Cardiac septum (tissue), 1 donor: ENCODE results near the gene PAGE2B. TPM values are rescaled to one million over a fixed set of nuclear protein-coding genes. Genes with fewer than 3 reads are reported as not detected.
"Not testable (repeated sequence)": the region's sequence is repeated elsewhere in the genome, so short reads cannot be mapped to it uniquely, and the experiment has no call there.

ENCODE experiments used
- DNase-seq: peaks from one replicate; pipeline ENCODE4 v3.0.0-alpha.2; 2020; ENCODE audit warnings: low spot score
- intact Hi-C: fragments of 100-400 bp; cut with DNase I; formaldehyde crosslinking; loops from one replicate; pipeline ENCODE4 v1.14.0; 2022
- total RNA-seq: library from RNA; stranded (reverse); fragmentation: NEBNext Ultra II Directional; extraction: Animal tissue kit (Norgen Biotek cat#: 25700); gene quantifications from one replicate; pipeline ENCODE4 v1.2.1, GENCODE V29; 2021
- donor health status: DM: no; HTN: no; CAD: no.

Gene PAGE2B
- total RNA-seq, 1 donor from 2014 or later, result not detected

DNA sequence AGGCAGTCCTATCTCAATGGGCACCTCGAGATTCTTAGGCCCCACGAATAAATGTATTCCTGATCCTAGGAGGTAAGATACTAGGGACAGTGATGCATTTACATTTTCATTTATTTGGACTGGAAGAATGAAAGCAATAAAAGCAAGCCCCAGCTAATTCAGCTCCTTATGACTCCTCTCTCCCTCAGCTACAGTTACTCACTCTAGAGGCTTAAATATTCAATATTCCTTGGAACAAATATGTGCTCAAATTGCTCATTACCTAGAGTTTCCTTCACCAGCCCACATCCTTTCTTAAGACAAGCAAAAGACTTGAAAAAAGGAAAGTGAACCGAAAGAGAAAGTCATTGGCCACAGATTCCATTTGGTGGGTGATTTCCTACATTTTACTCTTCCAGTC, 27.9 kb downstream of the PAGE2B start:
- no peak for DNase-seq
- intact Hi-C loops, result no loop called here

DNA sequence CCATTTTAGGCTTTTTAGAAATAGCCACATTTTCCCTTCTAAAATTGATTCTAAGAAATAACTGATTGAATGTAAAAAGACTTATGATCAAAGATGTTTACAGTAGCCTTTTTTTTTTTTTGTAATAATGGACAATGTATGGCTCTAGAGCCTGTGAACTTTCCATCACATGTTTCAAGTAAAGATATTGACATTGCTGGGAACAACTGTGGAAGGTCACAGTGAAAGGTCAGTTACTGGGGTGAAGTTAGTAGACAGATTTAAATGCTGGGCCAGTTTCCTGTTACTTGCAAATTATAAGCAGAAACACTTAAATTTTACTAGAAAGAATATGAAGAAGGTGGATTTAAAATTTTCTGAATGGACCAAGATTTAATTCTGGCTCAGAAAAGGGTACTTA, 32.4 kb downstream of the PAGE2B start:
- no peak for DNase-seq
- intact Hi-C loops, result no loop called here

DNA sequence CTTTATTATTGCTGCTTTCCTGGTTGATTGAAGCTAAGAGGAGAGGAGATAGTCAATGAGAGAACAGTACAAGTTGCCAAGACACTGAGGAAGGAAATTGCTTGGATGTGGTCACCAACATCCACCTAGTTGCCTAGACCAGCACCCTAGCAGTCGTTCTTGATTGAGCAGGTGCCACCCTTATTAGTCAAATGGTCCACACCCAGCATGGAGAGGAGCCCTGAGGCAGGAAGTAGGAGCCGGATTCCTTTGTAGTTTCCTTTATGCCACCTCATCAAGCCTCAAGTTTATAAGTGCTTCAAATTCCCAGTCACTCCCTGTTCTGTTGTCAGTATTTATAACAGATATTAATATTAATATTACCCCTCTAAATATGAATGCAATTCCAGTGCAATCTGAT, 33.1 kb downstream of the PAGE2B start:
- DNase-seq, result no peak
- intact Hi-C loops, result no loop called here

DNA sequence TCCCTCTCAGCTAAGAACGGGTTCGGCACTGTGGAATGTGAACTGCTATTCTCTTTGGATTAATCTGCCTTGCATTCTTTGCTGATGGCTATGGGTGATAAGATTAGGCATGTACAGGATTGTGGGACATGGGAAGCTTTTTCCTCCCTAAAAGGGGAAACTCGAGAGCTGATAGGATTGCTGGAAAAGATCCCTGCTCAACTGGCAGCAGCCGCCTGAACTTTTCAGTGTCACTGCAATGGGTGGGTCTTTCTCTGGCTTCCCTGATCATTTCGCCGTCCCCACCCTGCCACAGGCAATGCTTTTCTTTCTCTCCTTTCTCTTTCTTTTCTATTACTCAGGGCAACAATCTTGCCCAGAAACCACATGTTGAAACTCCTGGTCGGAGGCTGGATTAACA, 34.5 kb downstream of the PAGE2B start:
- intact Hi-C loops, result no loop called here
- no peak for DNase-seq

DNA sequence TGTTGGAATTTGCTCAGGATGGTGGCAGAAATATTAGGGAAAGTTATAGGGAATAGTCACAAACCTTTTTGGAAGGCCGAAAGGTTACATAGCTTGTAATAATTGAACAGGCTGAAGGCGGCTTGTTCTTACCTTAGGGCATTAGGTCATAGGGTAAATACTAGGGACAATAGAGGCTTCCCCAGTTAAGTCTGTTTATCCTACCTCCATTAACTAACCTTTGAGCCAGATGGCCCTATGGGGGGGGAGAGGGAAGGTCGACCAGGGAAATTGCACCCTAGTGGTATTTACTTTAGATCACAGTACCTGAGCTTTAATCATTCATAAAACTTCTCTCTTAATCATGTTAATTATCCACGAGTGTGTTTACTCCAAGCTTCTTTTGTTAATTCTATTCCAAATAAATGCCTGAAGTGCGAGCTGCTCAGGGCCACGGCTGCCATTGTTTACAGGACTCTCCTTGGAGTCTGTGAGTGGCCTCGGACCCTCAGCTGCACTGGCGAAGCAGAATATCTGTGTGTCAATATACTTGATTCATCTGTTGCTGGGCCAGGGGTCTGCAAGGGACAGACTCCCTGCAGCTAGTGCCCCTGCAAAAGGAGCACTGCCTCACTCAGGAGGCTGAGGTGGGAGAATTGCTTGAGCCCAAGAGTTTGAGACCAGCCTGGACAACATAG, 36.9 kb downstream of the PAGE2B start:
- intact Hi-C loops, result no loop called here
- no peak for DNase-seq

DNA sequence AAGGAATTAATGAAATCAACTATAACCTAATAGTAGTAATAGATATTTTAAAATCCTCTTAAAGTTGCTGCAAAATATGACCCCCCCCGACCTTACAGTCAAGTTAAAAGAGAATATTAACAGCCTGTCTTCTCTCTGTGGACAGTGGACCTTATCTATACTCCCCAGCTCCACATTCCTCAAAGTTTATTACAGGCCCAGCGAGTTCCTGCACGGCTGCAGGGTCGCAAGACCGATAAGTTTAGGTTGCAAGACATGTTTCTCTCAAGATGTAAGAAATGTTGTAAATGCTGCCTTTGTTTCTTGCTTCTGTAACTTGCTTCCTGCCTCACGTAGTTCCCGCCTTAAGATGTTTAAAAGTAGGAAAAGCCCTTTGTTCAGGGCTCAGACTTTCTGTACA, 41.8 kb downstream of the PAGE2B start:
- DNase-seq, intact Hi-C loops: not testable (repeated sequence)

DNA sequence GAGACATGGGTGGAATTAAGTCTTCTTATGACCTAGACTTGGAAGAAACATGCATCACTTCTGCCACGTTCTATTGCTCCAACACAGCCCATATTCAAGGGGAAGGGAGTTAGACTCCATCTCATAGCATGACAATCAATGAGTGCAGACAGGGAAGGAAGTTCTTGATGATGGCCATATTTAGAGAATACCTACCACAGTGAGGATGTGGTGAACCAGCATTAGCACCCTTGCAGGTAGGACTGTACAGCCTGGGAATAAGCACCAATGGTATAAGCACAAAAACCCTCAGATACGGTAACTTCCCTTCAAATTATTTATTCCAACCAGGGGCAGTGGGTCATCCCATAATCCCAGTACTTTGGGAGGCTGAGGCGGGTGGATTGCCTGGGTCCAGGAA, 43.7 kb downstream of the PAGE2B start:
- intact Hi-C loops, result no loop called here
- DNase-seq, result no peak

DNA sequence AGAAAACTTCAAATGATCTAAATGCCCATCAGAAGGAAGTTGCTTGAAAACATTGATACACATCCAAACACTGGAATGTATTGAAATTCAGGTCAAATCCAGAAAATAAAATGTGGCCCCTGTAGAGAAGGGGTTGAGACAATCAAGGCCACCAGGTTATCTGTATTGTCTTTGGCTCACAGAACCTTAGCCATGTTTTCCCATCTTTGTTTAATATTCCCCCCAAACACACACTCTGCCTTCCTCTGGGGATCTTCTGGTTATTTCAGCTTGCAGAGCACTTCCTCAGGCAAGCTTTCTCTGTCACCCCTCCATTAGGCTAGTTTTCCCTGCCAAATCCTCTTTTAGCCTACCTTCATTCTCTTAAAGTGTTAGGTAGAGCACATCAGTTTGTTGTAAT, 44.4 kb downstream of the PAGE2B start:
- intact Hi-C loops, result no loop called here
- DNase-seq, result no peak

- intact Hi-C loops, result no loop called here
- no peak for DNase-seq
These were observed 44.9 kb downstream of the PAGE2B start for GRCh38 chrX:55119712-55120111.

- intact Hi-C loops, result no loop called here
- no peak for DNase-seq
These were observed 46.0 kb downstream of the PAGE2B start for GRCh38 chrX:55120761-55121358.

DNA sequence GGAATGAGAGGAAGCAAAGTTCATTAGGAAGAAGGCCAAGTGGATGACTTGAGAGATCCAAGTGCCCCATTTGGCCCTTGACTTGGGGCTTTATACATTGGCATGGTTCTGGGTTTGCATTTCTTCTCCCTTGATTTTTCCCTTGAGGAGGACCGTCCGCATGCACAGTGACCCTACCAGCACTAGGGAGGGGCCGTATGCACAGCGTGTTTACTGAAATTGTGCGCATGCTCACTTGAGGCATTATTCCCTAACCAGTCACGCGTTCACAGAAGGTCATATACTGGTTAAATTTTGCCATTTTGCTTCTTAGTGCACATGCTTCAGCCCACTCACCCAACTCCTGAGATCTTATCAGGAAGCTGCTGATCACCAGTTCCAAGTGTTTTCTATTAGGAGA, 49.1 kb downstream of the PAGE2B start:
- intact Hi-C loops, result no loop called here
- no peak for DNase-seq

GRCh38 chrX:55127692-55128091, 52.9 kb downstream of the PAGE2B start:
- intact Hi-C loops, result no loop called here
- no peak for DNase-seq

Other genes with a start within 250 kb of the PAGE2B start
- 4.6 TPM for gene TRO, start 154.2 kb upstream of the PAGE2B start, total RNA-seq
- gene PFKFB1, start 80.8 kb upstream of the PAGE2B start, total RNA-seq, result 0.35 TPM
- gene APEX2, start 74.7 kb upstream of the PAGE2B start, total RNA-seq, result 8.4 TPM
- gene ALAS2, start 44.1 kb upstream of the PAGE2B start, total RNA-seq, result 5.6 TPM
- not detected for gene PAGE2, start 14.0 kb downstream of the PAGE2B start, total RNA-seq
- gene PAGE5, start 145.3 kb downstream of the PAGE2B start, total RNA-seq, result not detected
- gene PAGE3, start 189.9 kb downstream of the PAGE2B start, total RNA-seq, result not detected